ENCODE data around the gene FOXD3. TPM values are rescaled to one million over a fixed set of nuclear protein-coding genes. Genes with fewer than 3 reads are reported as not detected.

Gene FOXD3
- total and polyA plus RNA-seq, 5 donors, result 0.38 to 1.6 (median 0.80) TPM

DNA sequence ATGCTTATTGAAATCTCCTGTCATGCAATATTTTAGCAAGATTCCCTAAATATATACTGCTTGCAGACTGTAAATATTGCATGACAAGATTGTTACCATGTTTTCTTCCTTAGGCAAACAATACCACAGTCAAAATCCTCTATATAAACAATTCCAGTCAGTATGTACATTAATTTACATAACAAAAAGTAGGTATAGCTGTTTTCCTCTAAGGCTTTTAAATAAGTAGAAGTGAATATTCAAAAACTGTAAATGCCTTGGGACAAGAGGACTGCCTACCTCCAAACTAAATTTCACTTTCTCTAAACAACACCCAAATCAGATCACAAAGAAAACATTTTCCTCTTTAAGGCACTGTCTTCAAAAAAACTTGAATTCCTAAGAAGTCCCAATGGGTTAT lies 17.3 kb upstream of the FOXD3 start:
- intact Hi-C loops (cut with DNase I), result no loop called here
- no peak overlapping the region for H3K4me3 ChIP-seq (ENCODE audit: low read length)
- no peaks in the 10 kb centered on the region for H3K4me1 ChIP-seq (ENCODE audit: control insufficient read depth, insufficient read depth, low read length)
- no peaks in the 10 kb centered on the region for H3K9me3 ChIP-seq (ENCODE audit: control insufficient read depth, low read length)
- no peak for DNase-seq
- peaks cover 2% of the 10 kb centered on the region for H3K27me3 ChIP-seq (ENCODE audit: control insufficient read depth, insufficient read depth)
- no peak overlapping the region for H3K27ac ChIP-seq (ENCODE audit: low read length)
- ATAC-seq, result no peak

DNA sequence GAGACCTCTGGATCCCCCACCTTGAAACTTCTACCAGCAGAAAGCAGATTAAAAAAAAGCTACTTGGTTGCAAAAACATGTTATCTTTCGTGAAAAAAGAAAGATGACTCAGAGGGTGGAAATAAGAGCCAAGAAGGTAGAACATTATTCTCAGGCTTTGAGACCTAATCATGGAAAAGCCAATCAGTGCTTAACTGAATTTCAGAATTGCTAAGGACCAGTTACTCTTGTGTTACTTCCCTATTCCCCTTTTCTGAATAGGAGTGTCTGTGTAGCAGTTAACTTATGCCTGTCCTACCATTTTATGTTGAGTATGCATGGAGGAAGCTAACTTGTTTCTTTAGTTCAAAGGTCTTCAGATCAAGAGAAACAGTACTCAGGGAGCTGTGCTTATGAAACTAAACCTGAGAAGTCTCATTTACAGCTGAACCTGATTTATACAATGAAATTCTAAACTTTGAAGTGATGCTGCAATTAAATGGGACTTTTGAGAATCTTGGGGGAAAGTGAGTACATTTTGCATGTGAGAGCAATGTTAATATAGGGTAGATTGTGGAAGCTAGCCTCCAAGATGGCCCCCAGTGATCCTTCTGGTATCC lies 15.1 kb upstream of the FOXD3 start:
- H3K4me1 ChIP-seq (ENCODE audit: control insufficient read depth, insufficient read depth, low read length), result no peaks in the 10 kb centered on the region
- H3K4me3 ChIP-seq (ENCODE audit: low read length), result no peak overlapping the region
- 69% methylated on average over 1 of the region's 1 CpG for WGBS
- no peak for ATAC-seq
- DNase-seq, result no peak
- no peak overlapping the region for H3K27ac ChIP-seq (ENCODE audit: low read length)
- intact Hi-C loops (cut with DNase I), result no loop called here
- H3K27me3 ChIP-seq (ENCODE audit: control insufficient read depth, insufficient read depth), result peaks cover 2% of the 10 kb centered on the region
- H3K9me3 ChIP-seq (ENCODE audit: control insufficient read depth, low read length), result no peaks in the 10 kb centered on the region

DNA sequence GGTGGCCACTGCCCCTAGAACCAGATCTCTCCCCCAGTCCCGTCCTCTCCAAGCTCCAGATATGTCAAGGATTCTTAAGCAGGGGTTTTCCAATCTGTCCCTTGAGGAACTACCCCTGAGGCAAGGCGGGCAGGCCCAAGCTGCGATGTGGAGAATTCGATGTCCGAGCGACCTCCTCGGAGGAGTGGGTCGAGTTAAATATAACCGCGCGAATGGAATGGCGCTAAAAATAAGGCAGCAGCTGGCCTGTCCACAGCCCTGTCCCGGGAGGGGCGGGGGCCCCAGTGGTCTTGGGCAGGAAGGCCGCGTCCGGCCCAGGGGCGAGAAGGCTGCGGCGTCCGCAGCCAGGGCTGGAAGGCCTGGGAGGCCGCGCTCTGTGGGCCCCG lies 5.8 kb upstream of the FOXD3 start:
- DNase-seq (no peak), ATAC-seq (no peak)
- Histone ChIP-seq H3K27me3 (ENCODE audit: control insufficient read depth, insufficient read depth) (no peaks in the 10 kb centered on the region), H3K4me3 (ENCODE audit: low read length) (peak overlapping the region; percentile 43), H3K4me1 (ENCODE audit: control insufficient read depth, insufficient read depth, low read length) (peaks cover 2% of the 10 kb centered on the region), H3K27ac (ENCODE audit: low read length) (no peak overlapping the region), H3K9me3 (ENCODE audit: control insufficient read depth, low read length) (no peaks in the 10 kb centered on the region)
- intact Hi-C loops (cut with DNase I), result no loop called here
- 16% methylated on average over 24 of the region's 24 CpGs for WGBS

DNA sequence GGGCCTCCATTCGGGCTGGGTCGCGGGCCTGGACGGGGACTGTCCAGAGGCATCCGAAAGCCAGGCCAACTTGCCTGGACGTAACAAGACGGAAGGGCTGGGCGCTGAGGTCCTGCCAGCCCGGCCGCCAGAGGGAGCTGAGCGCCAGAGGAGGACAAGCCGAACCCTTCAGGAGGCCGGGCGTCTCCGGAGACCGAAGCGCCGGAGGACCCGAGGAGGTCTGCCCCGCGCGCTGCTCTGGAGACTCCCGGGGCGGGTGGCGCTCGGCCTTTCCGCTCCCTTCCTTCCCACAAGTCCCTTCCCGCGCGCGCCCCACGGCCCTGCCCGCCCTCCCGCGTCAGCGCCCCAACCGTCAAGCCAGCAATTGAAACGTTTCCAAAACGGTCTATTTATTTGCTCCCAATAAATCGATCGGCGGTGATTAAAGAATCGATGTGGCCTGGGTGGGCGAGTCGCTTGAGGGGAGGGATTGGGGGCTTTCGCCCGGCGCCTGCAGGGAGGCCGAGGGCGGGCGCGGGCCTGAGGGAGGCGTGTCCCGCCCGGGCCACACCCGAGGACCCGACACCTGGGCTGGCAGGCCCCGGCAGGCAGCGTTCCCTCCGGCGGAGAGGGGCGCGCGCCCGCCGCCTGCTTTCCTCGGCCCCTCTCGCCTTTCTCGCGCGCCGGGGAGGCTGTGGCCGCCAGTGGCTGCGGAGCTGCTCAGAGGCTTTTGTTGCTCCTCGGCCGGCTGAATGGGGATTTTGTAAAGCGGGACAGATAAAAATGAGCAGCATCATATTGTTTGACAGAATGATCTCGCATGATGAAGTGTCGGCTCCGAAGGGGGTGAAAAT lies 5.2 kb upstream of the FOXD3 start:
- Histone ChIP-seq H3K9me3 (ENCODE audit: control insufficient read depth, low read length) (no peaks in the 10 kb centered on the region), H3K27me3 (ENCODE audit: control insufficient read depth, insufficient read depth) (no peaks in the 10 kb centered on the region), H3K27ac (ENCODE audit: low read length) (no peak overlapping the region), H3K4me3 (ENCODE audit: low read length) (peak overlapping the region; percentile 43), H3K4me1 (ENCODE audit: control insufficient read depth, insufficient read depth, low read length) (peaks cover 2% of the 10 kb centered on the region)
- intact Hi-C loops (cut with DNase I), result no loop called here
- 1% methylated on average over 80 of the region's 80 CpGs for WGBS
- ATAC-seq (peak; percentile 65 to 75), DNase-seq (peak; percentile 57 to 81 (median 81))

DNA sequence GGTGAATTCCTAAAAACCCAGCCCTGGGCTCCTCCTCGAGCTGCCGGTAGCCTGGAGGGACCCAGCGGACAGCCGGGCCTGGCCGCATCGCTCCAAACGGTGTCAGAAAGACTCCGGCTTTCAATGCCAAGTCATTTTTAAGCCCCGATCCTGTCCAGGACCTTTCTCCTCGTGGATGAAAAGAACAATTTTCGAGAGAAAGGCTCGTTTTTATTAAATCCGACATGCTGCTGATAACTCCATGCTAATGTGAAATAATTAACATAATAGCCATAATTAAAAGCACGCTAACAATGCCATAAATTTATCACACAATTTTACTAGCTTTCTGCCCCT lies 4.6 kb upstream of the FOXD3 start:
- ATAC-seq, result no peak
- DNase-seq, result no peak
- Histone ChIP-seq H3K9me3 (ENCODE audit: control insufficient read depth, low read length) (no peaks in the 10 kb centered on the region), H3K27me3 (ENCODE audit: control insufficient read depth, insufficient read depth) (no peaks in the 10 kb centered on the region), H3K4me3 (ENCODE audit: low read length) (peak overlapping the region; percentile 43), H3K27ac (ENCODE audit: low read length) (no peak overlapping the region), H3K4me1 (ENCODE audit: control insufficient read depth, insufficient read depth, low read length) (peaks cover 2% of the 10 kb centered on the region)
- 7% methylated on average over 14 of the region's 14 CpGs for WGBS
- intact Hi-C loops (cut with DNase I), result no loop called here

DNA sequence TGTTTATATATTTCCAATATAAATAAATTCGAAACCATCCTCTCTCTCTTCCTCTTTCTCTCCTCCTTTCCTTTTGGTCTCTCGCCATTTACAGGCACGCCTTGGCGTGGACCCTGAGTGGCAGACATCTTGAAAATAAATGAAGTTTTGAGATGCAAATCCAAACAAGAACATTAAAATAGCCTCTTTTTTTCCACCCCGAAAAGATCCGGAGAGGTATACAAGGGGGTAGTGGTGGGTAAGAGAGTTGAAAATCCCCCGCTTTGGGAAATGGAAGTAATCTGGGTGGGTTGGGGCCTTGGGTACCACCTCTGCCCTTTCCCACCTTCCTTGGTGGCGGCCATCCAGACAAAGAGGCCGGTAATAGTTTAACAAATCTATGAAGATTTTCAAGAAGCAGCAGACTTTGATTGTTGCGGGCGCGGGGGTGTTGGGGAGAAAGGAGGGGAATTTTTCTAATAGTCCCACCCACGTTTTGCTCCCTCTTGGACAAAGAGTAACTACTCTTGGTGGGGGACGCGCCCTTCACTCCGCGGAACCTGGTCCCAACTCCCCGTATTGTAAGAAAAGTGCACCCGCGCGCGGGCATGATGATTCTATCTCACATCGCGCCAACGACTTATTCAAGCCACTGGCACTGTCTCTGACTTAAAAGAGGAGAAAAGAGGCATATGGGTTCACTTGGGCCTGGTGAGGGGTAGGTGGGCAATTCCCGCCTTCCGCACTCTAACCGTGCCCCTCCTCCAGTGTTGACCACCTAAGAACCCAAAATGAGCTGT lies 4.0 kb upstream of the FOXD3 start:
- H3K27ac ChIP-seq (ENCODE audit: low read length), result no peak overlapping the region
- DNase-seq (no peak), ATAC-seq (no peak)
- H3K27me3 ChIP-seq (ENCODE audit: control insufficient read depth, insufficient read depth), result no peaks in the 10 kb centered on the region
- H3K4me1 ChIP-seq (ENCODE audit: control insufficient read depth, insufficient read depth, low read length), result peaks cover 2% of the 10 kb centered on the region
- intact Hi-C loops (cut with DNase I), result no loop called here
- H3K9me3 ChIP-seq (ENCODE audit: control insufficient read depth, low read length), result no peaks in the 10 kb centered on the region
- 16% methylated on average over 28 of the region's 28 CpGs for WGBS
- no peak overlapping the region for H3K4me3 ChIP-seq (ENCODE audit: low read length)

DNA sequence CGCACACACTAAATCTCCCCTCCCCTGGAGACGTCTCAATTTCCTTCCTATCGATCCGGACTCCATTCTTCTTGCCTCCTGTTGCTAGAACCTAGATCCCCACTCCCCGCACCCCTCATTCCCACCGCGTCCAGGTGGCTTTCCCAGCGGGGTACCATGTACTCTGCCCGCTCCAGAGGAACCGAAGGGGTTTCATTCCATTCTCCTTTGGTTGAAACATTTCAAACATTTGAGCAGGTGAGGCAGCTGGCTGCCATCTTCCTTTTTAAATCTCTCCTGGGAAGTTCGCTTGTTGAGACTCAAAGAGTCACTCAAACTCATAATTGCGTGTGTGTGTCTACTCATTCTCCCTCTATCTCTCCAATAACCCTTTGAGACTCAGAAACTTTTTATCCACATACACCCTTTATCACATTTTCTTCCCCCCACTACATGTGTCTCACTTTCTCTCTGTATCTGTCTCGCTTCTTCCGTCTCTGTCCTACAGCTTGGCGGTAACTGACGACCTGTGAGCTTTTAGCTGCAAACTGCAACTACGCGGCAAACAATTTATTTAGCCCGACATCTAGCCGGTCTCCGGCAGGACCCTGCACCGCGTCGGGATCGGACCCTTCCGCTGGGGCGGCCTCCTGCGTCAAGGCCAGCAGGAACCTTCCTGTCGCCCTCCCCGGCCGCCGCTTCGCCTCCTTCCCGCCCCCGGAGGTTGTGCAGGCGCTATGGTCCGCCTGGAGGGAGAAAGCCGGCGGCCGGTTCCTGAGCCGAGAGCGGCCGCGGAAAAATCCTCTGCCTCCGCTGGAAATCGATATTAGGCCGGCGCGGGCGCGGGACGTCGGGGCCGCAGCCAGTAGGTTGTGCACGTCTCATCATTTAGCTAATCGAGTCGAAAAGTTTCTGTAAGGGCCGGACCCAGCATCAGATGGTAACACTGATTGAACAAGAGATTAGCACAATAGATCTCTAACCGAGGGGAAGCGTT lies 3.0 kb upstream of the FOXD3 start:
- intact Hi-C loops (cut with DNase I), result no loop called here
- WGBS, result 6% methylated on average over 60 of the region's 60 CpGs
- Histone ChIP-seq H3K4me3 (ENCODE audit: low read length) (no peak overlapping the region), H3K4me1 (ENCODE audit: control insufficient read depth, insufficient read depth, low read length) (peaks cover 2% of the 10 kb centered on the region), H3K27me3 (ENCODE audit: control insufficient read depth, insufficient read depth) (no peaks in the 10 kb centered on the region), H3K9me3 (ENCODE audit: control insufficient read depth, low read length) (no peaks in the 10 kb centered on the region), H3K27ac (ENCODE audit: low read length) (no peak overlapping the region)
- DNase-seq (no peak), ATAC-seq (no peak)

DNA sequence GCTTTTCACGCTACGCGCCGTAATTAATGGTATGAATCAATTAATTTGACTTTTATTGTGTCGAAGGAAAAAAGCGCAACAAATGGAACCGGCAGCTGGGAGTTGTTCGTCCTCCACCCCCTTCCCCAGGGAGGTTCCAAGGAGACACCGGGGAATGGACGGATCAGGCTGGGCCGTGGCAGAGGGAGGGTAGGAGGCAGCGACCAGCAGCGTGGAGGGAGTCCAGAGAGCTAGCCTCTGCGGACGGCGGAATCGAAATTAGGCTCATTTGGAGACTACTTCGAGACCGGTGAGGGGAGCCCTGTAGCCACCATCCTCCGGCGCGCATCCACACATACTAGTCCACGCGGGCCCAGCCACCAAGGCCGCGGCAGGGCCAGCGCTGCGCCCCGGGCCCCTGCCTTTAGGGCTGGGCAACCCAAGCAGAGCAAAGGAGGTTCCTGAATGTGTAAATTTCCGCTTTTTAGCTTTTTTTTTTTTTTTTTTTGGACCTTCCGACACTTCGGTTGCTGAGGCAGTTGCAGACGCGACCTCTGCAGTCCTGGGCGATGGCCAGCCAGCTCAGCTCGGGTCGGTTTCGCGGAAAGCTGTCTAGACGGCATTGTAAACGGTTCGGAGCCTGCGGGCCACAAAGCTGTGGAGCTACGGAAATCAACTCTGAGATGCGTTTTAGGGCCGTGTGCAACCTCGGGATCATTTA lies 2.2 kb upstream of the FOXD3 start:
- Histone ChIP-seq H3K27ac (ENCODE audit: low read length) (no peak overlapping the region), H3K4me1 (ENCODE audit: control insufficient read depth, insufficient read depth, low read length) (peaks cover 2% of the 10 kb centered on the region), H3K27me3 (ENCODE audit: control insufficient read depth, insufficient read depth) (no peaks in the 10 kb centered on the region), H3K9me3 (ENCODE audit: control insufficient read depth, low read length) (no peaks in the 10 kb centered on the region), H3K4me3 (ENCODE audit: low read length) (no peak overlapping the region)
- intact Hi-C loops (cut with DNase I), result no loop called here
- ATAC-seq, result no peak
- WGBS, result 8% methylated on average over 47 of the region's 47 CpGs
- DNase-seq, result peak in 1 of 3 donors; percentile 29

DNA sequence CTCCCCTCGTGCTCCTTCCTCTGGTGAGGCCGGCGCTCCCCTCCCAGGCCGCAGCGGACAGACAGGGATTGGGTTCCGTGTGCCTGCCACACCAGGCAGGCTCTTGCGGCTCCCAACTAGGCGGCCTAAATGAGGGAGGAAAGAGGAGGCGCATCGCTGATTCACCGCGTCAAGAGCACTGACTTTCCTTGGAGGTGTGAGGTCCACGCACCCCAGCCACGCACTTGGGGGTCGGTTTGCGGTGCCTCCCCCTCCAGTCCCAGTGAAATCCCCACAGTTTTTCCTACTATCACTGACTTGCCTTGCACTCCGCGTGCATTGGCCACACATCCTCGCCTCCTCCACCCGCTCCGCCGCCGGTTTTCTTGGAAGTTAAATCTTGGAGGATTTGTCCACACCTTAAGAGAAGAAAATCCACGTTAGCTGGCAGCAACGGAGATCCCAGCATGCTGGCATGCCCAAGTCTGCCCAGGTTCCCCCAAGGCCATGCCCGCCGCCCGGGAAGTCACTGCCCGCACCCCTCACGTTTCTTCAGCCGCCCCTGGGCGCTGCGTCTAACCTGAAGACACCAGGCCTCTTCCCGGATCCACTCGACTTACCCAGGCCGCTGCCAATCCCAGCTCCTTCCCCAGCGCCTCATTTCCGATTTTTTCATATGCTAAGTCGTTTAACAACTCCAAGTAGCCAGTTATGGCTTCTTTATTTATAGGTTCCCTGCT lies 1.1 kb upstream of the FOXD3 start:
- H3K27ac ChIP-seq (ENCODE audit: low read length), result no peak overlapping the region
- ATAC-seq (no peak), DNase-seq (peak in 1 of 3 donors; percentile 50)
- no peaks in the 10 kb centered on the region for H3K27me3 ChIP-seq (ENCODE audit: control insufficient read depth, insufficient read depth)
- H3K4me1 ChIP-seq (ENCODE audit: control insufficient read depth, insufficient read depth, low read length), result peaks cover 2% of the 10 kb centered on the region
- intact Hi-C loops (cut with DNase I), result no loop called here
- H3K4me3 ChIP-seq (ENCODE audit: low read length), result no peak overlapping the region
- WGBS, result 10% methylated on average over 39 of the region's 39 CpGs
- H3K9me3 ChIP-seq (ENCODE audit: control insufficient read depth, low read length), result no peaks in the 10 kb centered on the region

DNA sequence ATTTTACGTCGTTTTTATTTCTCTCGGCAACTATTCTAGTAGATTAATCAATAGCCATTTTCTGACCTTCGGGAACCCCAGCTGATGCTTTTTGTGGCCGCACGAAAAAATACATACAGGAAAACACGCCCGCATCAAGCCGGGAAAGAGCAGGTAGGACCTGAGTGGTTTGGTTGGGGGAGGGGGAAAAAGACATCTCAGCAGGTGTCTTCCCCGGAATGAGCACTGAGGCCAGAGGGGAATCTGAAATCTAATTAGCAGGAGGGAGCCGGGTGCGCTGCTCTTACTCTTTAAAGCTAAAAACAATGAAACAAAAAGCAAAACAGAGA lies 618 bp upstream of the FOXD3 start:
- Histone ChIP-seq H3K9me3 (ENCODE audit: control insufficient read depth, low read length) (no peaks in the 10 kb centered on the region), H3K27me3 (ENCODE audit: control insufficient read depth, insufficient read depth) (no peaks in the 10 kb centered on the region), H3K27ac (ENCODE audit: low read length) (no peak overlapping the region), H3K4me1 (ENCODE audit: control insufficient read depth, insufficient read depth, low read length) (peaks cover 2% of the 10 kb centered on the region), H3K4me3 (ENCODE audit: low read length) (peak overlapping the region; percentile 59)
- whole genome bisulfite sequencing, result 8% methylated on average over 12 of the region's 12 CpGs
- DNase-seq (no peak), ATAC-seq (no peak)
- intact Hi-C loops (cut with DNase I), result no loop called here

All from right cardiac atrium (tissue), 5 donors.